ENCODE data around the gene CEMIP. TPM values are rescaled to one million over a fixed set of nuclear protein-coding genes. Genes with fewer than 3 reads are reported as not detected.

The CEMIP gene
- total and polyA plus RNA-seq, 2 experiments from 2014 or later = 0.27 to 2.1 TPM

GRCh38 chr15:80744826-80745225 lies 34.3 kb upstream of the CEMIP start:
- Histone ChIP-seq H3K27me3 (ENCODE audit: insufficient read depth) (no peaks in the 10 kb centered on the region), H3K27ac (ENCODE audit: low read depth) (no peak overlapping the region), H4K20me1 (replicated peaks; ENCODE audit: insufficient read depth) (no peaks in the 10 kb centered on the region), H3K4me3 (no peak overlapping the region), H2AFZ (no peak overlapping the region), H3K9me2 (ENCODE audit: insufficient read depth) (peaks cover 10% of the 10 kb centered on the region; the same call in 1 of the 2 replicates), H3K36me3 (ENCODE audit: insufficient read depth) (no peaks in the 10 kb centered on the region), H3F3A (replicated peaks; ENCODE audit: low read depth) (no peaks in the 10 kb centered on the region), H3K4me1 (ENCODE audit: insufficient read depth) (peaks cover 26% of the 10 kb centered on the region), H3K4me2 (peak overlapping the region; percentile 21; the same call in 1 of the 2 replicates), H3K79me2 (replicated peaks; ENCODE audit: insufficient read depth) (peaks cover 23% of the 10 kb centered on the region)
- H3K9me3 Mint-ChIP-seq = peaks cover 2% of the 10 kb centered on the region; the same call in 1 of the 3 replicates
- H3K4me3 Mint-ChIP-seq = no peak overlapping the region
- no peak overlapping the region for H3K27ac Mint-ChIP-seq
- no peak for DNase-seq (ENCODE audit: low spot score)
- peaks cover 5% of the 10 kb centered on the region for H3K27me3 Mint-ChIP-seq (ENCODE audit: insufficient read depth, low read depth, poor library complexity)
- TF ChIP-seq ETS1 (IDR thresholded peaks at IDR 0.05) = no peak
- TF ChIP-seq, protein P1, sequence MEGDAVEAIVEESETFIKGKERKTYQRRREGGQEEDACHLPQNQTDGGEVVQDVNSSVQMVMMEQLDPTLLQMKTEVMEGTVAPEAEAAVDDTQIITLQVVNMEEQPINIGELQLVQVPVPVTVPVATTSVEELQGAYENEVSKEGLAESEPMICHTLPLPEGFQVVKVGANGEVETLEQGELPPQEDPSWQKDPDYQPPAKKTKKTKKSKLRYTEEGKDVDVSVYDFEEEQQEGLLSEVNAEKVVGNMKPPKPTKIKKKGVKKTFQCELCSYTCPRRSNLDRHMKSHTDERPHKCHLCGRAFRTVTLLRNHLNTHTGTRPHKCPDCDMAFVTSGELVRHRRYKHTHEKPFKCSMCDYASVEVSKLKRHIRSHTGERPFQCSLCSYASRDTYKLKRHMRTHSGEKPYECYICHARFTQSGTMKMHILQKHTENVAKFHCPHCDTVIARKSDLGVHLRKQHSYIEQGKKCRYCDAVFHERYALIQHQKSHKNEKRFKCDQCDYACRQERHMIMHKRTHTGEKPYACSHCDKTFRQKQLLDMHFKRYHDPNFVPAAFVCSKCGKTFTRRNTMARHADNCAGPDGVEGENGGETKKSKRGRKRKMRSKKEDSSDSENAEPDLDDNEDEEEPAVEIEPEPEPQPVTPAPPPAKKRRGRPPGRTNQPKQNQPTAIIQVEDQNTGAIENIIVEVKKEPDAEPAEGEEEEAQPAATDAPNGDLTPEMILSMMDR (conservative IDR thresholded peaks at IDR 0.05; ENCODE audit: low read depth in 2 of 2) = no peak
- no peak for TF ChIP-seq EZH2phosphoT487 (IDR thresholded peaks at IDR 0.05; ENCODE audit: unreplicated experiment)
- TF ChIP-seq POLR2AphosphoS5 (IDR thresholded peaks at IDR 0.05; ENCODE audit: low read depth) = no peak
- TF ChIP-seq STAT1 (IDR thresholded peaks at IDR 0.05; ENCODE audit: unreplicated experiment) = no peak
- TF ChIP-seq JUNB (IDR thresholded peaks at IDR 0.05; ENCODE audit: unreplicated experiment) = no peak
- TF ChIP-seq NANOG (IDR thresholded peaks at IDR 0.05; ENCODE audit: borderline replicate concordance) = no peak
- TF ChIP-seq REST (IDR thresholded peaks at IDR 0.05; ENCODE audit: unreplicated experiment) = no peak
- TF ChIP-seq ZNF331 (CRISPR knock-in tag; IDR thresholded peaks at IDR 0.05; ENCODE audit: low read depth) = no peak
- TF ChIP-seq, protein P2, sequence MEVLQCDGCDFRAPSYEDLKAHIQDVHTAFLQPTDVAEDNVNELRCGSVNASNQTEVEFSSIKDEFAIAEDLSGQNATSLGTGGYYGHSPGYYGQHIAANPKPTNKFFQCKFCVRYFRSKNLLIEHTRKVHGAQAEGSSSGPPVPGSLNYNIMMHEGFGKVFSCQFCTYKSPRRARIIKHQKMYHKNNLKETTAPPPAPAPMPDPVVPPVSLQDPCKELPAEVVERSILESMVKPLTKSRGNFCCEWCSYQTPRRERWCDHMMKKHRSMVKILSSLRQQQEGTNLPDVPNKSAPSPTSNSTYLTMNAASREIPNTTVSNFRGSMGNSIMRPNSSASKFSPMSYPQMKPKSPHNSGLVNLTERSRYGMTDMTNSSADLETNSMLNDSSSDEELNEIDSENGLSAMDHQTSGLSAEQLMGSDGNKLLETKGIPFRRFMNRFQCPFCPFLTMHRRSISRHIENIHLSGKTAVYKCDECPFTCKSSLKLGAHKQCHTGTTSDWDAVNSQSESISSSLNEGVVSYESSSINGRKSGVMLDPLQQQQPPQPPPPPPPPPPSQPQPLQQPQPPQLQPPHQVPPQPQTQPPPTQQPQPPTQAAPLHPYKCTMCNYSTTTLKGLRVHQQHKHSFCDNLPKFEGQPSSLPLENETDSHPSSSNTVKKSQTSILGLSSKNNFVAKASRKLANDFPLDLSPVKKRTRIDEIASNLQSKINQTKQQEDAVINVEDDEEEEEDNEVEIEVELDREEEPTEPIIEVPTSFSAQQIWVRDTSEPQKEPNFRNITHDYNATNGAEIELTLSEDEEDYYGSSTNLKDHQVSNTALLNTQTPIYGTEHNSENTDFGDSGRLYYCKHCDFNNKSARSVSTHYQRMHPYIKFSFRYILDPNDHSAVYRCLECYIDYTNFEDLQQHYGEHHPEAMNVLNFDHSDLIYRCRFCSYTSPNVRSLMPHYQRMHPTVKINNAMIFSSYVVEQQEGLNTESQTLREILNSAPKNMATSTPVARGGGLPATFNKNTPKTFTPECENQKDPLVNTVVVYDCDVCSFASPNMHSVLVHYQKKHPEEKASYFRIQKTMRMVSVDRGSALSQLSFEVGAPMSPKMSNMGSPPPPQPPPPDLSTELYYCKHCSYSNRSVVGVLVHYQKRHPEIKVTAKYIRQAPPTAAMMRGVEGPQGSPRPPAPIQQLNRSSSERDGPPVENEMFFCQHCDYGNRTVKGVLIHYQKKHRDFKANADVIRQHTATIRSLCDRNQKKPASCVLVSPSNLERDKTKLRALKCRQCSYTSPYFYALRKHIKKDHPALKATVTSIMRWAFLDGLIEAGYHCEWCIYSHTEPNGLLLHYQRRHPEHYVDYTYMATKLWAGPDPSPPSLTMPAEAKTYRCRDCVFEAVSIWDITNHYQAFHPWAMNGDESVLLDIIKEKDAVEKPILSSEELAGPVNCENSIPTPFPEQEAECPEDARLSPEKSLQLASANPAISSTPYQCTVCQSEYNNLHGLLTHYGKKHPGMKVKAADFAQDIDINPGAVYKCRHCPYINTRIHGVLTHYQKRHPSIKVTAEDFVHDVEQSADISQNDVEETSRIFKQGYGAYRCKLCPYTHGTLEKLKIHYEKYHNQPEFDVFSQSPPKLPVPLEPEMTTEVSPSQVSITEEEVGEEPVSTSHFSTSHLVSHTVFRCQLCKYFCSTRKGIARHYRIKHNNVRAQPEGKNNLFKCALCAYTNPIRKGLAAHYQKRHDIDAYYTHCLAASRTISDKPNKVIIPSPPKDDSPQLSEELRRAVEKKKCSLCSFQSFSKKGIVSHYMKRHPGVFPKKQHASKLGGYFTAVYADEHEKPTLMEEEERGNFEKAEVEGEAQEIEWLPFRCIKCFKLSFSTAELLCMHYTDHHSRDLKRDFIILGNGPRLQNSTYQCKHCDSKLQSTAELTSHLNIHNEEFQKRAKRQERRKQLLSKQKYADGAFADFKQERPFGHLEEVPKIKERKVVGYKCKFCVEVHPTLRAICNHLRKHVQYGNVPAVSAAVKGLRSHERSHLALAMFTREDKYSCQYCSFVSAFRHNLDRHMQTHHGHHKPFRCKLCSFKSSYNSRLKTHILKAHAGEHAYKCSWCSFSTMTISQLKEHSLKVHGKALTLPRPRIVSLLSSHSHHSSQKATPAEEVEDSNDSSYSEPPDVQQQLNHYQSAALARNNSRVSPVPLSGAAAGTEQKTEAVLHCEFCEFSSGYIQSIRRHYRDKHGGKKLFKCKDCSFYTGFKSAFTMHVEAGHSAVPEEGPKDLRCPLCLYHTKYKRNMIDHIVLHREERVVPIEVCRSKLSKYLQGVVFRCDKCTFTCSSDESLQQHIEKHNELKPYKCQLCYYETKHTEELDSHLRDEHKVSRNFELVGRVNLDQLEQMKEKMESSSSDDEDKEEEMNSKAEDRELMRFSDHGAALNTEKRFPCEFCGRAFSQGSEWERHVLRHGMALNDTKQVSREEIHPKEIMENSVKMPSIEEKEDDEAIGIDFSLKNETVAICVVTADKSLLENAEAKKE (CRISPR knock-in tag; IDR thresholded peaks at IDR 0.05) = no peak
- no peak for TF ChIP-seq EZH2 (IDR thresholded peaks at IDR 0.05; ENCODE audit: low read depth, unreplicated experiment)
- TF ChIP-seq CREB1 (CRISPR knock-in tag; IDR thresholded peaks at IDR 0.05; ENCODE audit: low read depth) = no peak
- no peak for ATAC-seq
- H3K4me1 Mint-ChIP-seq = peaks cover 43% of the 10 kb centered on the region
- peaks cover 4% of the 10 kb centered on the region; the same call in 2 of the 3 replicates for H3K36me3 Mint-ChIP-seq (ENCODE audit: low read depth)
